ENCODE measurements around the gene ASCL3.
A peak's percentile ranks its signal among the peaks of the same experiment; 100 is the strongest.

ASCL3 gene

GRCh38 chr11:8971924-8972316 is 29.1 kb upstream of the ASCL3 start:
- Histone ChIP-seq H3K9ac (ENCODE audit: low read depth in 1 of 2, low read length in 2 of 2) (no peak overlapping the region), H3K4me3 (ENCODE audit: low read depth in 1 of 2, low read length in 2 of 2) (no peak overlapping the region), H3K27ac (ENCODE audit: low read depth, low read length) (no peak overlapping the region), H3K9me3 (ENCODE audit: control insufficient read depth in 1 of 2, low read length in 2 of 2) (no peaks in the 10 kb centered on the region), H3K27me3 (ENCODE audit: control insufficient read depth in 1 of 2, insufficient read depth in 2 of 2, low read length in 2 of 2) (no peaks in the 10 kb centered on the region), H3K4me1 (ENCODE audit: control insufficient read depth in 1 of 2, insufficient read depth in 2 of 2, low read length in 2 of 2) (no peaks in the 10 kb centered on the region), H3K36me3 (ENCODE audit: control insufficient read depth in 1 of 2, insufficient read depth in 2 of 2, low read length in 2 of 2) (no peaks in the 10 kb centered on the region)

- Histone ChIP-seq H3K4me3 (ENCODE audit: low read depth in 1 of 2, low read length in 2 of 2) (no peak overlapping the region), H3K9ac (ENCODE audit: low read depth in 1 of 2, low read length in 2 of 2) (no peak overlapping the region), H3K4me1 (ENCODE audit: control insufficient read depth in 1 of 2, insufficient read depth in 2 of 2, low read length in 2 of 2) (no peaks in the 10 kb centered on the region), H3K27me3 (ENCODE audit: control insufficient read depth in 1 of 2, insufficient read depth in 2 of 2, low read length in 2 of 2) (no peaks in the 10 kb centered on the region), H3K9me3 (ENCODE audit: control insufficient read depth in 1 of 2, low read length in 2 of 2) (no peaks in the 10 kb centered on the region), H3K27ac (ENCODE audit: low read depth, low read length) (no peak overlapping the region), H3K36me3 (ENCODE audit: control insufficient read depth in 1 of 2, insufficient read depth in 2 of 2, low read length in 2 of 2) (no peaks in the 10 kb centered on the region)
Measured at GRCh38 chr11:8971196-8971923, 28.5 kb upstream of the ASCL3 start.

GRCh38 chr11:8967184-8967583 is 24.4 kb upstream of the ASCL3 start:
- Histone ChIP-seq H3K4me3 (ENCODE audit: low read depth in 1 of 2, low read length in 2 of 2) (no peak overlapping the region), H3K9ac (ENCODE audit: low read depth in 1 of 2, low read length in 2 of 2) (no peak overlapping the region), H3K4me1 (ENCODE audit: control insufficient read depth in 1 of 2, insufficient read depth in 2 of 2, low read length in 2 of 2) (peaks cover 16 to 20% of the 10 kb centered on the region in 2 donors), H3K9me3 (ENCODE audit: control insufficient read depth in 1 of 2, low read length in 2 of 2) (no peaks in the 10 kb centered on the region), H3K27me3 (ENCODE audit: control insufficient read depth in 1 of 2, insufficient read depth in 2 of 2, low read length in 2 of 2) (no peaks in the 10 kb centered on the region), H3K27ac (ENCODE audit: low read depth, low read length) (no peak overlapping the region), H3K36me3 (ENCODE audit: control insufficient read depth in 1 of 2, insufficient read depth in 2 of 2, low read length in 2 of 2) (no peaks in the 10 kb centered on the region)

- H3K27me3 ChIP-seq (ENCODE audit: control insufficient read depth in 1 of 2, insufficient read depth in 2 of 2, low read length in 2 of 2), result no peaks in the 10 kb centered on the region
- H3K9ac ChIP-seq (ENCODE audit: low read depth in 1 of 2, low read length in 2 of 2), result peak within 1 kb of the TSS; percentile 90 to 94
- H3K36me3 ChIP-seq (ENCODE audit: control insufficient read depth in 1 of 2, insufficient read depth in 2 of 2, low read length in 2 of 2), result no peaks in the 10 kb centered on the region
- H3K9me3 ChIP-seq (ENCODE audit: control insufficient read depth in 1 of 2, low read length in 2 of 2), result no peaks in the 10 kb centered on the region
- peak within 1 kb of the TSS; percentile 97 for H3K27ac ChIP-seq (ENCODE audit: low read depth, low read length)
- peaks cover 23 to 24% of the 10 kb centered on the region in 2 donors for H3K4me1 ChIP-seq (ENCODE audit: control insufficient read depth in 1 of 2, insufficient read depth in 2 of 2, low read length in 2 of 2)
- peak within 1 kb of the TSS; percentile 87 to 93 for H3K4me3 ChIP-seq (ENCODE audit: low read depth in 1 of 2, low read length in 2 of 2)
Measured at GRCh38 chr11:8964324-8965320, 21.8 kb upstream of the ASCL3 start, which contains the start of gene TMEM9B. Gene TMEM9B (minus strand): TSS chr11:8964442. CDS start chr11:8964313, 129 bp downstream.

- peaks cover 32% of the 10 kb centered on the region in 2 donors for H3K4me1 ChIP-seq (ENCODE audit: control insufficient read depth in 1 of 2, insufficient read depth in 2 of 2, low read length in 2 of 2)
- peak overlapping the region; percentile 97 for H3K27ac ChIP-seq (ENCODE audit: low read depth, low read length)
- H3K9ac ChIP-seq (ENCODE audit: low read depth in 1 of 2, low read length in 2 of 2), result peak overlapping the region; percentile 90 to 94
- no peaks in the 10 kb centered on the region for H3K27me3 ChIP-seq (ENCODE audit: control insufficient read depth in 1 of 2, insufficient read depth in 2 of 2, low read length in 2 of 2)
- H3K9me3 ChIP-seq (ENCODE audit: control insufficient read depth in 1 of 2, low read length in 2 of 2), result no peaks in the 10 kb centered on the region
- H3K36me3 ChIP-seq (ENCODE audit: control insufficient read depth in 1 of 2, insufficient read depth in 2 of 2, low read length in 2 of 2), result no peaks in the 10 kb centered on the region
- peak overlapping the region; percentile 87 to 93 for H3K4me3 ChIP-seq (ENCODE audit: low read depth in 1 of 2, low read length in 2 of 2)
Measured at GRCh38 chr11:8963569-8964323, 20.9 kb upstream of the ASCL3 start.

GRCh38 chr11:8962841-8963240 is 20.0 kb upstream of the ASCL3 start:
- peak overlapping the region; percentile 90 to 94 for H3K9ac ChIP-seq (ENCODE audit: low read depth in 1 of 2, low read length in 2 of 2)
- no peaks in the 10 kb centered on the region for H3K36me3 ChIP-seq (ENCODE audit: control insufficient read depth in 1 of 2, insufficient read depth in 2 of 2, low read length in 2 of 2)
- H3K27me3 ChIP-seq (ENCODE audit: control insufficient read depth in 1 of 2, insufficient read depth in 2 of 2, low read length in 2 of 2), result no peaks in the 10 kb centered on the region
- no peaks in the 10 kb centered on the region for H3K9me3 ChIP-seq (ENCODE audit: control insufficient read depth in 1 of 2, low read length in 2 of 2)
- H3K4me3 ChIP-seq (ENCODE audit: low read depth in 1 of 2, low read length in 2 of 2), result peak overlapping the region; percentile 87 to 93
- H3K4me1 ChIP-seq (ENCODE audit: control insufficient read depth in 1 of 2, insufficient read depth in 2 of 2, low read length in 2 of 2), result peaks cover 32% of the 10 kb centered on the region in 2 donors
- H3K27ac ChIP-seq (ENCODE audit: low read depth, low read length), result no peak overlapping the region

- H3K4me1 ChIP-seq (ENCODE audit: control insufficient read depth in 1 of 2, insufficient read depth in 2 of 2, low read length in 2 of 2), result peaks cover 32% of the 10 kb centered on the region in 2 donors
- H3K27ac ChIP-seq (ENCODE audit: low read depth, low read length), result no peak overlapping the region
- H3K36me3 ChIP-seq (ENCODE audit: control insufficient read depth in 1 of 2, insufficient read depth in 2 of 2, low read length in 2 of 2), result peaks cover 4 to 5% of the 10 kb centered on the region in 2 donors
- H3K9me3 ChIP-seq (ENCODE audit: control insufficient read depth in 1 of 2, low read length in 2 of 2), result no peaks in the 10 kb centered on the region
- no peaks in the 10 kb centered on the region for H3K27me3 ChIP-seq (ENCODE audit: control insufficient read depth in 1 of 2, insufficient read depth in 2 of 2, low read length in 2 of 2)
- no peak overlapping the region for H3K4me3 ChIP-seq (ENCODE audit: low read depth in 1 of 2, low read length in 2 of 2)
- H3K9ac ChIP-seq (ENCODE audit: low read depth in 1 of 2, low read length in 2 of 2), result no peak overlapping the region
Measured at GRCh38 chr11:8961401-8961800, 18.6 kb upstream of the ASCL3 start.

- Histone ChIP-seq H3K27me3 (ENCODE audit: control insufficient read depth in 1 of 2, insufficient read depth in 2 of 2, low read length in 2 of 2) (no peaks in the 10 kb centered on the region), H3K4me1 (ENCODE audit: control insufficient read depth in 1 of 2, insufficient read depth in 2 of 2, low read length in 2 of 2) (peaks cover 26 to 28% of the 10 kb centered on the region in 2 donors), H3K36me3 (ENCODE audit: control insufficient read depth in 1 of 2, insufficient read depth in 2 of 2, low read length in 2 of 2) (peaks cover 9 to 17% of the 10 kb centered on the region in 2 donors), H3K4me3 (ENCODE audit: low read depth in 1 of 2, low read length in 2 of 2) (peak overlapping the region in 1 of 2 donors; percentile 19), H3K27ac (ENCODE audit: low read depth, low read length) (no peak overlapping the region), H3K9ac (ENCODE audit: low read depth in 1 of 2, low read length in 2 of 2) (peak overlapping the region in 1 of 2 donors; percentile 53), H3K9me3 (ENCODE audit: control insufficient read depth in 1 of 2, low read length in 2 of 2) (no peaks in the 10 kb centered on the region)
Measured at GRCh38 chr11:8959546-8960166, 16.8 kb upstream of the ASCL3 start.

GRCh38 chr11:8956860-8957259 is 14.0 kb upstream of the ASCL3 start:
- Histone ChIP-seq H3K36me3 (ENCODE audit: control insufficient read depth in 1 of 2, insufficient read depth in 2 of 2, low read length in 2 of 2) (peaks cover 12 to 30% of the 10 kb centered on the region in 2 donors), H3K4me1 (ENCODE audit: control insufficient read depth in 1 of 2, insufficient read depth in 2 of 2, low read length in 2 of 2) (peaks cover 12% of the 10 kb centered on the region in 2 donors), H3K9me3 (ENCODE audit: control insufficient read depth in 1 of 2, low read length in 2 of 2) (no peaks in the 10 kb centered on the region), H3K9ac (ENCODE audit: low read depth in 1 of 2, low read length in 2 of 2) (no peak overlapping the region), H3K27me3 (ENCODE audit: control insufficient read depth in 1 of 2, insufficient read depth in 2 of 2, low read length in 2 of 2) (no peaks in the 10 kb centered on the region), H3K4me3 (ENCODE audit: low read depth in 1 of 2, low read length in 2 of 2) (no peak overlapping the region), H3K27ac (ENCODE audit: low read depth, low read length) (no peak overlapping the region)
